Measurements from ENCODE around the gene RPS19. TPM values are rescaled to one million over a fixed set of nuclear protein-coding genes. Genes with fewer than 3 reads are reported as not detected.

RPS19 gene
- total RNA-seq, 1 experiment from 2014 or later = 1,349 TPM

DNA sequence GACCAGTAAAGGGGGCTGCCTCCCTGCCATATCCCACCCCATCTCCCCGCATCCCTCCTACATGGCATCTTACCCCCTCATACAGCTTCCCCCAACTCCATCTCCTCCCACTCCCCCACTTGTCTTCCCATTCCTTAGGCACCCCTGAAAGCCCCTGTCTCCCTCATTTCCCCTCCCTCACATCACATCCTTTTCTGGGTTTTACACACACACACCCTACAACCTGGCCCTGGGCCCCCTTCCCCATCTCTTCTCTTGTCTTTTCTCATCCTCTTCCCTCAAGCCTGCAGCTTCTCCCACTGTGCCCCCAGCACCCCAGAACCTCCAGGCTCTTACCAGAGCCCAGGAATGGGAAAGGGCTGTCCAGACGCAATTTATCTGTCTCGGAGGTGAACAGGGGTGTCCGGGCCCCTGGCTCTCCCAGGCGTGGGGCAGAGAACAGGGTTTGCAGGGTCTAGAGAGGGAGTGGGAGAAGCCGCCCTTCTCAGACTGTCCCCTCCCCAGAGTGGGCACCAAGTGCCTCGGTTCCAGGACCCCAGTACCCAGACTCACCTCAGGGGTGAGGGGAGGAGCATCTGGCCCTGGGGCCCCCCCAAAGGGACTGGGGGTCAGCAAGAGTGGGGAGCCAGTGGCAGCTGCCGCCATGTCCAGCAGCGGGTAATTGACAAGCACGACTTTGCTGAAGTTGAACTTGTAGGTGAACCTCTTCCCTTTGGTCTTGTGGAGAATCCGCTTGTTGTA, 48.8 kb downstream of the RPS19 start:
- ATAC-seq = no peak
- H3K4me3 ChIP-seq (ENCODE audit: low read depth in 2 of 2, low read length in 2 of 2) = no peak overlapping the region
- in situ Hi-C loops (cut with HindIII; ENCODE audit: low pct_unique_long_range_greater_than_20kb, low sequenced_read_pairs) (no loop called here), intact Hi-C loops (cut with micrococcal nuclease; ENCODE audit: unreplicated experiment) (no loop called here)
- CTCF ChIA-PET = no interaction called here
- no peaks in the 10 kb centered on the region for H3K9me3 ChIP-seq (ENCODE audit: control insufficient read depth, insufficient read depth, low read depth, low read length)
- H3K36me3 ChIP-seq (ENCODE audit: control insufficient read depth, insufficient read depth, low read length) = no peaks in the 10 kb centered on the region
- H3K4me1 ChIP-seq (ENCODE audit: control insufficient read depth, insufficient read depth, low read length) = no peaks in the 10 kb centered on the region
- no peak overlapping the region for H3K27ac ChIP-seq (ENCODE audit: low read length)
- POLR2A ChIA-PET = no interaction called here
- TF ChIP-seq POLR2AphosphoS5 (IDR thresholded peaks at IDR 0.05; ENCODE audit: low read depth, low read length) (no peak), TCF7L2 (IDR thresholded peaks at IDR 0.05; ENCODE audit: low read depth, low read length) (no peak), SIN3A (IDR thresholded peaks at IDR 0.05; ENCODE audit: borderline replicate concordance, insufficient read depth, low read depth, low read length) (no peak)
- TF ChIP-seq, protein P1, sequence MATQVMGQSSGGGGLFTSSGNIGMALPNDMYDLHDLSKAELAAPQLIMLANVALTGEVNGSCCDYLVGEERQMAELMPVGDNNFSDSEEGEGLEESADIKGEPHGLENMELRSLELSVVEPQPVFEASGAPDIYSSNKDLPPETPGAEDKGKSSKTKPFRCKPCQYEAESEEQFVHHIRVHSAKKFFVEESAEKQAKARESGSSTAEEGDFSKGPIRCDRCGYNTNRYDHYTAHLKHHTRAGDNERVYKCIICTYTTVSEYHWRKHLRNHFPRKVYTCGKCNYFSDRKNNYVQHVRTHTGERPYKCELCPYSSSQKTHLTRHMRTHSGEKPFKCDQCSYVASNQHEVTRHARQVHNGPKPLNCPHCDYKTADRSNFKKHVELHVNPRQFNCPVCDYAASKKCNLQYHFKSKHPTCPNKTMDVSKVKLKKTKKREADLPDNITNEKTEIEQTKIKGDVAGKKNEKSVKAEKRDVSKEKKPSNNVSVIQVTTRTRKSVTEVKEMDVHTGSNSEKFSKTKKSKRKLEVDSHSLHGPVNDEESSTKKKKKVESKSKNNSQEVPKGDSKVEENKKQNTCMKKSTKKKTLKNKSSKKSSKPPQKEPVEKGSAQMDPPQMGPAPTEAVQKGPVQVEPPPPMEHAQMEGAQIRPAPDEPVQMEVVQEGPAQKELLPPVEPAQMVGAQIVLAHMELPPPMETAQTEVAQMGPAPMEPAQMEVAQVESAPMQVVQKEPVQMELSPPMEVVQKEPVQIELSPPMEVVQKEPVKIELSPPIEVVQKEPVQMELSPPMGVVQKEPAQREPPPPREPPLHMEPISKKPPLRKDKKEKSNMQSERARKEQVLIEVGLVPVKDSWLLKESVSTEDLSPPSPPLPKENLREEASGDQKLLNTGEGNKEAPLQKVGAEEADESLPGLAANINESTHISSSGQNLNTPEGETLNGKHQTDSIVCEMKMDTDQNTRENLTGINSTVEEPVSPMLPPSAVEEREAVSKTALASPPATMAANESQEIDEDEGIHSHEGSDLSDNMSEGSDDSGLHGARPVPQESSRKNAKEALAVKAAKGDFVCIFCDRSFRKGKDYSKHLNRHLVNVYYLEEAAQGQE (IDR thresholded peaks at IDR 0.05; ENCODE audit: insufficient read depth in 1 of 2, low read depth in 2 of 2, low read length in 1 of 2) = no peak
- TF ChIP-seq, protein P2, sequence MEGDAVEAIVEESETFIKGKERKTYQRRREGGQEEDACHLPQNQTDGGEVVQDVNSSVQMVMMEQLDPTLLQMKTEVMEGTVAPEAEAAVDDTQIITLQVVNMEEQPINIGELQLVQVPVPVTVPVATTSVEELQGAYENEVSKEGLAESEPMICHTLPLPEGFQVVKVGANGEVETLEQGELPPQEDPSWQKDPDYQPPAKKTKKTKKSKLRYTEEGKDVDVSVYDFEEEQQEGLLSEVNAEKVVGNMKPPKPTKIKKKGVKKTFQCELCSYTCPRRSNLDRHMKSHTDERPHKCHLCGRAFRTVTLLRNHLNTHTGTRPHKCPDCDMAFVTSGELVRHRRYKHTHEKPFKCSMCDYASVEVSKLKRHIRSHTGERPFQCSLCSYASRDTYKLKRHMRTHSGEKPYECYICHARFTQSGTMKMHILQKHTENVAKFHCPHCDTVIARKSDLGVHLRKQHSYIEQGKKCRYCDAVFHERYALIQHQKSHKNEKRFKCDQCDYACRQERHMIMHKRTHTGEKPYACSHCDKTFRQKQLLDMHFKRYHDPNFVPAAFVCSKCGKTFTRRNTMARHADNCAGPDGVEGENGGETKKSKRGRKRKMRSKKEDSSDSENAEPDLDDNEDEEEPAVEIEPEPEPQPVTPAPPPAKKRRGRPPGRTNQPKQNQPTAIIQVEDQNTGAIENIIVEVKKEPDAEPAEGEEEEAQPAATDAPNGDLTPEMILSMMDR (IDR thresholded peaks at IDR 0.05) = no peak
- no peak for DNase-seq (ENCODE audit: low read depth, low spot score)
- no peaks in the 10 kb centered on the region; the same call in 1 of the 2 replicates for H3K27me3 ChIP-seq (ENCODE audit: control insufficient read depth, insufficient read depth, low read length)
- no TSS peak for BruUV-seq (replicated peaks)

DNA sequence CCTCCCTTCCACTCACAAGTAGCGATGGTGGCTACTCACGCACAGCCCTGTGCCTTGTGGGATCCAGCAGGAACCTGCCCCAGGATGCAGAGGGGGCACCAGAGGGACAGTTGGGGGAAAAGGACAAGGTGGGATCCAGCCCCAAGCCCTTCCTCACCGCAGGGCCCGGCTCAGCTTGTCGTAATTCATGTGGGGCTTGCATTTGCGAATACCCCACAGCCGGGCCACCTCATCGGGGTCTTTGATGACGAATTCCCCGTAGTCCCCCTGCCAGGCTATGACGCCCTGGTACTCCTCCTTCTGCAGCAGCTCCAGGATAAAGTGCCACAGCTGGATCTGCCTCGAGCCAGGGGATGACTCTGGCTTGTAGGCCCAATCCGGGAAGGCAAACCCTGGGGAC, 49.7 kb downstream of the RPS19 start:
- TF ChIP-seq, protein P1 (IDR thresholded peaks at IDR 0.05; ENCODE audit: insufficient read depth in 1 of 2, low read depth in 2 of 2, low read length in 1 of 2) = no peak
- TF ChIP-seq, protein P2 (IDR thresholded peaks at IDR 0.05) = no peak
- TF ChIP-seq TCF7L2 (IDR thresholded peaks at IDR 0.05; ENCODE audit: low read depth, low read length) = no peak
- TF ChIP-seq SIN3A (IDR thresholded peaks at IDR 0.05; ENCODE audit: borderline replicate concordance, insufficient read depth, low read depth, low read length) = no peak
- no peak for TF ChIP-seq POLR2AphosphoS5 (IDR thresholded peaks at IDR 0.05; ENCODE audit: low read depth, low read length)
- intact Hi-C loops (cut with micrococcal nuclease; ENCODE audit: unreplicated experiment) = no loop called here
- BruUV-seq (replicated peaks) = no TSS peak

More for the DNA sequence above, 49.7 kb downstream of the RPS19 start:
- Histone ChIP-seq H3K4me1 (ENCODE audit: control insufficient read depth, insufficient read depth, low read length) (no peaks in the 10 kb centered on the region), H3K4me3 (ENCODE audit: low read depth in 2 of 2, low read length in 2 of 2) (no peak overlapping the region), H3K27ac (ENCODE audit: low read length) (no peak overlapping the region), H3K27me3 (ENCODE audit: control insufficient read depth, insufficient read depth, low read length) (no peaks in the 10 kb centered on the region; the same call in 1 of the 2 replicates), H3K9me3 (ENCODE audit: control insufficient read depth, insufficient read depth, low read depth, low read length) (no peaks in the 10 kb centered on the region), H3K36me3 (ENCODE audit: control insufficient read depth, insufficient read depth, low read length) (no peaks in the 10 kb centered on the region)
- ChIA-PET POLR2A (no interaction called here), CTCF (no interaction called here)
- DNase-seq (ENCODE audit: low read depth, low spot score) (no peak), ATAC-seq (no peak)
- in situ Hi-C loops (cut with HindIII; ENCODE audit: low pct_unique_long_range_greater_than_20kb, low sequenced_read_pairs) = no loop called here
